SU-DHL-6 (cell line): ENCODE results near the gene CEP164.
"Not testable (repeated sequence)": the region's sequence is repeated elsewhere in the genome, so short reads cannot be mapped to it uniquely, and the experiment has no call there.

Experiments
- EZH2phosphoT487 ChIP-seq: fragments of 200-600 bp; sonication (generic), shearing (Covaris generic); conservative IDR thresholded peaks from 2 replicates; pipeline ENCODE4 v1.6.1; 2018; ENCODE audit warnings: mild to moderate bottlenecking, antibody characterized with exemption, low read length, moderate library complexity, mixed read lengths
- TF ChIP-seq, protein P1 (sequence below): fragments of 200-600 bp; sonication (generic); IDR thresholded peaks from one replicate; pipeline ENCODE4 v1.5.1; 2017; ENCODE audit warnings: antibody characterized with exemption, mild to moderate bottlenecking, low read length, moderate library complexity; ENCODE audit not compliant: insufficient read depth, poor library complexity, severe bottlenecking

DNA sequence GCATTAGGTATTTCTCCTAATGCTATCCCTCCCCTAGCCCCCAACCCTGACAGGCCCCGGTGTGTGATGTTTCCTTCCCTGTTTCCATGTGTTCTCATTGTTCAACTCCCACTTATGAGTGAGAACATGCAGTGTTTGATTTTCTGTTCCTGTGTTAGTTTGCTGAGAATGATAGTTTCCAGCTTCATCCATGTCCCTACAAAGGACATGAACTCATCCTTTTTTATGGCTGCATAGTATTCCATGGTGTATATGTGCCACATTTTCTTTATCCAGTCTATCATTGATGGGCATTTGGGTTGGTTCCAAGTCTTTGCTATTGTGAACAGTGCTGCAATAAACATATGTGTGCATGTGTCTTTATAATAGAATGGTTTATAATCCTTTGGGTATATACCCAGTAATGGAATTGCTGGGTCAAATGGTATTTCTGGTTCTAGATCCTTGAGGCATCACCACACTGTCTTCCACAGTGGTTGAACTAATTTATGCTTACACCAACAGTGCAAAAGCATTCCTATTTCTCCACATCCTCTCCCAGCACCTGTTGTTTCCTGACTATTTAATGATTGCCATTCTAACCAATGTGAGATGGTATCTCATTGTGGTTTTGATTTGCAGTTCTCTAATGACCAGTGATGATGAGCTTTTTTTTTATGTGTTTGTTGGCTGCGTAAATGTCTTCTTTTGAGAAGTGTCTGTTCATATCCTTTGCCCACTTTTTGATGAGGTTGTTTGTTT, 71.6 kb downstream of the CEP164 start:
- TF ChIP-seq, protein P1, sequence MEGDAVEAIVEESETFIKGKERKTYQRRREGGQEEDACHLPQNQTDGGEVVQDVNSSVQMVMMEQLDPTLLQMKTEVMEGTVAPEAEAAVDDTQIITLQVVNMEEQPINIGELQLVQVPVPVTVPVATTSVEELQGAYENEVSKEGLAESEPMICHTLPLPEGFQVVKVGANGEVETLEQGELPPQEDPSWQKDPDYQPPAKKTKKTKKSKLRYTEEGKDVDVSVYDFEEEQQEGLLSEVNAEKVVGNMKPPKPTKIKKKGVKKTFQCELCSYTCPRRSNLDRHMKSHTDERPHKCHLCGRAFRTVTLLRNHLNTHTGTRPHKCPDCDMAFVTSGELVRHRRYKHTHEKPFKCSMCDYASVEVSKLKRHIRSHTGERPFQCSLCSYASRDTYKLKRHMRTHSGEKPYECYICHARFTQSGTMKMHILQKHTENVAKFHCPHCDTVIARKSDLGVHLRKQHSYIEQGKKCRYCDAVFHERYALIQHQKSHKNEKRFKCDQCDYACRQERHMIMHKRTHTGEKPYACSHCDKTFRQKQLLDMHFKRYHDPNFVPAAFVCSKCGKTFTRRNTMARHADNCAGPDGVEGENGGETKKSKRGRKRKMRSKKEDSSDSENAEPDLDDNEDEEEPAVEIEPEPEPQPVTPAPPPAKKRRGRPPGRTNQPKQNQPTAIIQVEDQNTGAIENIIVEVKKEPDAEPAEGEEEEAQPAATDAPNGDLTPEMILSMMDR = not testable (repeated sequence)
- not testable (repeated sequence) for TF ChIP-seq EZH2phosphoT487
